MM.1S (cell line): ENCODE results near the gene ARMC9.

Experiments
- DNase-seq: peaks from one replicate; pipeline ENCODE4 v3.0.0-alpha.2; 2015
- H2AFZ ChIP-seq: fragments of 300-600 bp; sonication (generic); 2 replicates; pipeline ENCODE4 v1.6.0; 2016; ENCODE audit warnings: antibody characterized with exemption, low read length
- H3F3A ChIP-seq: fragments of 300-600 bp; sonication (generic); 2 replicates; pipeline ENCODE4 v1.6.1; 2016; ENCODE audit warnings: mild to moderate bottlenecking, antibody characterized with exemption, low read length, moderate library complexity, mixed read lengths; ENCODE audit not compliant: insufficient read depth
- H3K27ac ChIP-seq: fragments of 300-600 bp; sonication (generic); 2 replicates; pipeline ENCODE4 v1.5.1; 2016; ENCODE audit warnings: mild to moderate bottlenecking, low read length
- H3K27me3 ChIP-seq: fragments of 300-600 bp; sonication (generic); replicated peaks from 2 replicates; pipeline ENCODE4 v1.6.0; 2016; ENCODE audit warnings: low read length; ENCODE audit not compliant: insufficient read depth
- H3K36me3 ChIP-seq: fragments of 300-600 bp; sonication (generic); replicated peaks from 2 replicates; pipeline ENCODE4 v1.6.1; 2016; ENCODE audit warnings: mild to moderate bottlenecking, low read length, mixed read lengths; ENCODE audit not compliant: insufficient read depth
- H3K4me1 ChIP-seq: fragments of 300-600 bp; sonication (generic); 2 replicates; pipeline ENCODE4 v1.6.1; 2016; ENCODE audit warnings: low read length, mixed read lengths
- H3K4me2 ChIP-seq: fragments of 300-600 bp; sonication (generic); 2 replicates; pipeline ENCODE4 v1.6.0; 2016; ENCODE audit warnings: low read depth, low read length
- H3K4me3 ChIP-seq: fragments of 300-600 bp; sonication (generic); 2 replicates; pipeline ENCODE4 v1.5.1; 2016; ENCODE audit warnings: low read length, mixed read lengths
- H3K79me2 ChIP-seq: fragments of 300-600 bp; sonication (generic); 2 replicates; pipeline ENCODE4 v1.6.1; 2016; ENCODE audit warnings: mixed run types, low read length, mixed read lengths
- H3K9ac ChIP-seq: fragments of 300-600 bp; sonication (generic); 2 replicates; pipeline ENCODE4 v1.6.1; 2016; ENCODE audit warnings: low read length, mixed read lengths
- H3K9me2 ChIP-seq: fragments of 300-600 bp; sonication (generic); replicated peaks from 2 replicates; pipeline ENCODE4 v1.6.1; 2016; ENCODE audit warnings: mild to moderate bottlenecking, low read length, mixed read lengths; ENCODE audit not compliant: insufficient read depth
- H3K9me3 ChIP-seq: fragments of 300-600 bp; sonication (generic); replicated peaks from 2 replicates; pipeline ENCODE4 v1.6.1; 2016; ENCODE audit warnings: mild to moderate bottlenecking, low read length, mixed read lengths; ENCODE audit not compliant: insufficient read depth
- H4K20me1 ChIP-seq: fragments of 300-600 bp; sonication (generic); 2 replicates; pipeline ENCODE4 v1.6.1; 2016; ENCODE audit warnings: mild to moderate bottlenecking, low read length, moderate library complexity, mixed read lengths; ENCODE audit not compliant: insufficient read depth
- EZH2 ChIP-seq: fragments of 300-600 bp; sonication (generic); optimal IDR thresholded peaks from 2 replicates; pipeline ENCODE3; 2017; ENCODE audit warnings: low read depth, mild to moderate bottlenecking, antibody characterized with exemption, low read length, mixed read lengths
- EZH2phosphoT487 ChIP-seq: fragments of 300-600 bp; sonication (generic); IDR thresholded peaks from 2 replicates; pipeline ENCODE4 v1.6.1; 2018; ENCODE audit warnings: antibody characterized with exemption, low read length
- TF ChIP-seq, protein P1 (sequence below): fragments of 300-600 bp; sonication (generic); IDR thresholded peaks from 2 replicates; pipeline ENCODE4 v1.5.1; 2016; ENCODE audit warnings: antibody characterized with exemption, low read length, mixed read lengths

ARMC9 gene

GRCh38 chr2:231357931-231358330 lies 159.5 kb downstream of the ARMC9 start:
- H3K9me3 ChIP-seq = no peaks in the 10 kb centered on the region
- no peaks in the 10 kb centered on the region for H3K79me2 ChIP-seq
- peaks cover 10% of the 10 kb centered on the region for H3F3A ChIP-seq
- no peaks in the 10 kb centered on the region for H3K36me3 ChIP-seq
- no peak overlapping the region for H3K4me3 ChIP-seq
- no peaks in the 10 kb centered on the region for H4K20me1 ChIP-seq
- TF ChIP-seq, protein P1, sequence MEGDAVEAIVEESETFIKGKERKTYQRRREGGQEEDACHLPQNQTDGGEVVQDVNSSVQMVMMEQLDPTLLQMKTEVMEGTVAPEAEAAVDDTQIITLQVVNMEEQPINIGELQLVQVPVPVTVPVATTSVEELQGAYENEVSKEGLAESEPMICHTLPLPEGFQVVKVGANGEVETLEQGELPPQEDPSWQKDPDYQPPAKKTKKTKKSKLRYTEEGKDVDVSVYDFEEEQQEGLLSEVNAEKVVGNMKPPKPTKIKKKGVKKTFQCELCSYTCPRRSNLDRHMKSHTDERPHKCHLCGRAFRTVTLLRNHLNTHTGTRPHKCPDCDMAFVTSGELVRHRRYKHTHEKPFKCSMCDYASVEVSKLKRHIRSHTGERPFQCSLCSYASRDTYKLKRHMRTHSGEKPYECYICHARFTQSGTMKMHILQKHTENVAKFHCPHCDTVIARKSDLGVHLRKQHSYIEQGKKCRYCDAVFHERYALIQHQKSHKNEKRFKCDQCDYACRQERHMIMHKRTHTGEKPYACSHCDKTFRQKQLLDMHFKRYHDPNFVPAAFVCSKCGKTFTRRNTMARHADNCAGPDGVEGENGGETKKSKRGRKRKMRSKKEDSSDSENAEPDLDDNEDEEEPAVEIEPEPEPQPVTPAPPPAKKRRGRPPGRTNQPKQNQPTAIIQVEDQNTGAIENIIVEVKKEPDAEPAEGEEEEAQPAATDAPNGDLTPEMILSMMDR = no peak
- no peak for TF ChIP-seq EZH2phosphoT487
- no peak for TF ChIP-seq EZH2
- no peak for DNase-seq
- H3K27me3 ChIP-seq = no peaks in the 10 kb centered on the region
- H3K9me2 ChIP-seq = no peaks in the 10 kb centered on the region
- H2AFZ ChIP-seq = no peak overlapping the region
- no peak overlapping the region for H3K9ac ChIP-seq
- no peak overlapping the region for H3K27ac ChIP-seq
- no peak overlapping the region for H3K4me2 ChIP-seq
- H3K4me1 ChIP-seq = peaks cover 15% of the 10 kb centered on the region

- no peaks in the 10 kb centered on the region for H4K20me1 ChIP-seq
- no peaks in the 10 kb centered on the region for H3K36me3 ChIP-seq
- no peaks in the 10 kb centered on the region for H3K9me3 ChIP-seq
- no peak overlapping the region for H3K27ac ChIP-seq
- H3K79me2 ChIP-seq = no peaks in the 10 kb centered on the region
- H3K4me2 ChIP-seq = no peak overlapping the region
- H3K4me1 ChIP-seq = peaks cover 15% of the 10 kb centered on the region
- H3K9ac ChIP-seq = no peak overlapping the region
- no peak overlapping the region for H2AFZ ChIP-seq
- H3K27me3 ChIP-seq = no peaks in the 10 kb centered on the region
- H3K4me3 ChIP-seq = no peak overlapping the region
- DNase-seq = no peak
- H3F3A ChIP-seq = peaks cover 10% of the 10 kb centered on the region
- TF ChIP-seq EZH2 = no peak
- no peak for TF ChIP-seq EZH2phosphoT487
- TF ChIP-seq, protein P1 = no peak
- no peaks in the 10 kb centered on the region for H3K9me2 ChIP-seq
These were observed 161.0 kb downstream of the ARMC9 start for GRCh38 chr2:231359441-231359840.

DNA sequence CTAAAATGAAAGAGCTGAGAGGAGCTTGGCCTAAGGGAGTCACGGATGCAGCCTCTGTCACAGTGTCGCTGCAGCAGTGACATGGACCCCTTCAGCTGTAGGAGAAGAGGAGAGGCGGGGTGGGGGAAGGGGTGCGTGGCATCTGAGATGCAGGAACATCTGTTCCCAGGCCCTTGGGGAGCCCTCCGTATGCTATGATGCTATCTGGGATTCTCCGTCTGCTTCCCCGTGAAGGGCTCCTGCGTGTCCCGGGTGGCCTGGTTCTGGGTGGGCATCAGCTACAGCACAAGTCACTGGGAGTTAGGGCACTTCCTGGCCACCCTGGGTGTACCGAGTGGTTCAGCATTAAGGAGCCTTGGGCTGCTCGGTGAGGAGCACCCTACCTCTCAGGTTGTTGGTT lies 161.5 kb downstream of the ARMC9 start:
- Histone ChIP-seq H3F3A (peaks cover 10% of the 10 kb centered on the region), H3K27ac (no peak overlapping the region), H3K36me3 (no peaks in the 10 kb centered on the region), H3K27me3 (no peaks in the 10 kb centered on the region), H3K4me3 (no peak overlapping the region), H2AFZ (no peak overlapping the region), H3K4me1 (peaks cover 15% of the 10 kb centered on the region), H3K79me2 (no peaks in the 10 kb centered on the region), H3K9ac (no peak overlapping the region), H4K20me1 (no peaks in the 10 kb centered on the region), H3K4me2 (no peak overlapping the region), H3K9me2 (no peaks in the 10 kb centered on the region), H3K9me3 (no peaks in the 10 kb centered on the region)
- DNase-seq = no peak
- TF ChIP-seq, protein P1 = no peak
- TF ChIP-seq EZH2phosphoT487 (no peak), EZH2 (no peak)
